SJCRH30 (cell line): ENCODE measurements around the gene LONRF3. TPM values are rescaled to one million over a fixed set of nuclear protein-coding genes. Genes with fewer than 3 reads are reported as not detected.
"Not testable (repeated sequence)": the region's sequence is repeated elsewhere in the genome, so short reads cannot be mapped to it uniquely, and the experiment has no call there.

Source experiments
- DNase-seq, 2 experiments: peaks; one replicate each; pipeline ENCODE4 v3.0.0-alpha.2; 2015 to 2020
- H3K27ac ChIP-seq: fragments of 250-450 bp; sonication (Bioruptor Pico); 2 replicates; pipeline ENCODE4 v1.5.1; 2020; ENCODE audit warnings: mild to moderate bottlenecking, moderate library complexity
- H3K27me3 ChIP-seq: fragments of 250-450 bp; sonication (Bioruptor Pico); 2 replicates; pipeline ENCODE4 v1.5.1; 2020; ENCODE audit warnings: mild to moderate bottlenecking, moderate library complexity
- H3K36me3 ChIP-seq: fragments of 250-450 bp; sonication (Bioruptor Pico); 2 replicates; pipeline ENCODE4 v1.5.1; 2020; ENCODE audit warnings: mild to moderate bottlenecking, moderate library complexity
- H3K4me1 ChIP-seq: fragments of 250-450 bp; sonication (Bioruptor Pico); 2 replicates; pipeline ENCODE4 v1.5.1; 2020; ENCODE audit warnings: mild to moderate bottlenecking, moderate library complexity
- H3K4me3 ChIP-seq: fragments of 250-450 bp; sonication (Bioruptor Pico); 2 replicates; pipeline ENCODE4 v1.5.1; 2020; ENCODE audit warnings: mild to moderate bottlenecking, moderate library complexity
- H3K9me3 ChIP-seq: fragments of 250-450 bp; sonication (Bioruptor Pico); replicated peaks from 2 replicates; pipeline ENCODE4 v1.5.1; 2020; ENCODE audit warnings: mild to moderate bottlenecking, moderate library complexity
- total RNA-seq: library from RNA; depleted of rRNA; stranded (reverse); fragments of >200 nt; shearing (Covaris generic); gene quantifications from 2 replicates; pipeline ENCODE4 v1.2.3, GENCODE V29; 2014

Gene LONRF3
- total RNA-seq, 1 experiment from 2014 or later: 22.9 TPM

- no peak for DNase-seq
- H3K27ac ChIP-seq: no peak overlapping the region
- H3K4me3 ChIP-seq: no peak overlapping the region
- peaks cover 48% of the 10 kb centered on the region for H3K36me3 ChIP-seq
- no peaks in the 10 kb centered on the region for H3K4me1 ChIP-seq
- H3K27me3 ChIP-seq: no peaks in the 10 kb centered on the region
- no peaks in the 10 kb centered on the region for H3K9me3 ChIP-seq
Observed at GRCh38 chrX:119007189-119007770, 32.9 kb downstream of the LONRF3 start.

DNA sequence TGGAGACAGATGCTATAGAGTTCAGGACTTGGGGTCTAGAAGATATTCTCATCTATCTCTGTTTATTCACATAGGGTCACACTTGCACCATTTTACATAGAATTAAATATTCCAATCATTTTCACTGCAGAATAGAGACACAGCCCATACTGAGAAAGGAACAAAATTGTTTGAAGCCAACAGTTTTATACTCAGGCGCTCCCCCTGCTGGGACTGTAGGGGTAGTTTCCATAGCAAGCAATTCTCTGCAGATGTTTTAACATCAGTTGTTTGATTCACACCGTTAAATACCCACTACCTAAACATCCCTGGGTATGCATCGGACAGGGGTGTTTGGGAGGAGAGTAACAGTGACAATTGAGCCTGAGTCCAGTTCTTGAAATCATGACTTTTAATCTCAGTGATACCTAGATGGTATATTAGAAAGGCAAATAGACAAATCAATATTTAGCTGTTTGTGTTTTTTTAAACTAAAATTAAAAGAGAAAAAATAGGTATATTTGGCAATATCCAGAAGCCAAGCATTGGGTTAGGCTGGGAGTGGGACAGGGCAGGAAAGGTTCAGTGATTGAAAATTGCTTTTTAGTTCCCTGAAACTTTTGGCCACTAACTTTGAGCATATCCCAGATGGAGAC is 33.8 kb downstream of the LONRF3 start:
- Histone ChIP-seq H3K36me3 (peaks cover 57% of the 10 kb centered on the region), H3K4me3 (no peak overlapping the region), H3K4me1 (no peaks in the 10 kb centered on the region), H3K27ac (no peak overlapping the region), H3K27me3 (no peaks in the 10 kb centered on the region), H3K9me3 (no peaks in the 10 kb centered on the region)
- peak in 1 of 2 experiments; percentile 50 for DNase-seq

- no peaks in the 10 kb centered on the region for H3K27me3 ChIP-seq
- DNase-seq: no peak
- no peaks in the 10 kb centered on the region for H3K9me3 ChIP-seq
- peaks cover 61% of the 10 kb centered on the region for H3K36me3 ChIP-seq
- no peaks in the 10 kb centered on the region for H3K4me1 ChIP-seq
- no peak overlapping the region for H3K4me3 ChIP-seq
- no peak overlapping the region for H3K27ac ChIP-seq
Observed at GRCh38 chrX:119009071-119009470, 34.7 kb downstream of the LONRF3 start.

DNA sequence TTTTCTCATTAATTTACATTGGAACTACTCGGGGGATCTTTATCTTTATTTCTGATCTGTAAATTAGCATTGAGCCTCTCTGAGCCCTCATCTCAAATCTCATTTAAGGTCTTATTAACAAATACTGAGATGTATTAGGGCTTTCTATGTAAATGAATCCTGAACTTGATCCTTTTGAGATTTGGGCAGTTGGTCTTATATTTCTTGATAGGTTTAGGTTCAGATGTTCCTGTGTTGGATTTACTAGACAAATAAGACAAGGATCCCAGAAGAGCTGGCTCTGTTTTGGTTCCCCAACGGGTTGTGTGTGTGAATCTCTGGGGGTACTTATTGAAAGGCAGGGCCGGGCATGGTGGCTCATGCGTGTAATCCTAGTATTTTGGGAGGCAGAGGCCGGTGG is 36.1 kb downstream of the LONRF3 start:
- Histone ChIP-seq H3K27ac (no peak overlapping the region), H3K36me3 (peaks cover 73% of the 10 kb centered on the region), H3K27me3 (no peaks in the 10 kb centered on the region), H3K4me3 (no peak overlapping the region), H3K4me1 (peaks cover 6% of the 10 kb centered on the region; the same call in 1 of the 2 replicates), H3K9me3 (no peaks in the 10 kb centered on the region)
- DNase-seq: no peak

DNA sequence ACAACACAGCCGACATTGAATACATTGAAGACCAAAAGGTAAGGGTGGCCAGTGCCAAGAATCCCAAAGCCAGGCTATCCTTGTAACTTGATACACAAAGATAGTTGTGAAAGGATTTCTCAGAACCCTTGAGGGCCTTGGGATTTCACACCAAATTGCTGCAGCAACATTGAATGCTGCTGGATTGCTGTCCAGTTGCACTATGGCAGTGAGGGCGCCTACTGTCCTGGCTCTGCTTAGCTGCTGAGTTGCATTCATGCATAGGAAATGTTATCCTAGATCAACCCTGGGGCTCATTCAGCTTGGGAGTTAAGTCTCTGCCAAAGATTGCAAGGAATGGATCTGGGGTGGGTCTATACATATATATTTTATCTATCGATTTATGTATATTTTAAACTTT is 38.7 kb downstream of the LONRF3 start:
- no peak overlapping the region for H3K27ac ChIP-seq
- H3K36me3 ChIP-seq: peaks cover 84% of the 10 kb centered on the region
- H3K9me3 ChIP-seq: no peaks in the 10 kb centered on the region
- H3K4me3 ChIP-seq: no peak overlapping the region
- no peaks in the 10 kb centered on the region for H3K27me3 ChIP-seq
- DNase-seq: no peak
- peaks cover 9% of the 10 kb centered on the region for H3K4me1 ChIP-seq

DNA sequence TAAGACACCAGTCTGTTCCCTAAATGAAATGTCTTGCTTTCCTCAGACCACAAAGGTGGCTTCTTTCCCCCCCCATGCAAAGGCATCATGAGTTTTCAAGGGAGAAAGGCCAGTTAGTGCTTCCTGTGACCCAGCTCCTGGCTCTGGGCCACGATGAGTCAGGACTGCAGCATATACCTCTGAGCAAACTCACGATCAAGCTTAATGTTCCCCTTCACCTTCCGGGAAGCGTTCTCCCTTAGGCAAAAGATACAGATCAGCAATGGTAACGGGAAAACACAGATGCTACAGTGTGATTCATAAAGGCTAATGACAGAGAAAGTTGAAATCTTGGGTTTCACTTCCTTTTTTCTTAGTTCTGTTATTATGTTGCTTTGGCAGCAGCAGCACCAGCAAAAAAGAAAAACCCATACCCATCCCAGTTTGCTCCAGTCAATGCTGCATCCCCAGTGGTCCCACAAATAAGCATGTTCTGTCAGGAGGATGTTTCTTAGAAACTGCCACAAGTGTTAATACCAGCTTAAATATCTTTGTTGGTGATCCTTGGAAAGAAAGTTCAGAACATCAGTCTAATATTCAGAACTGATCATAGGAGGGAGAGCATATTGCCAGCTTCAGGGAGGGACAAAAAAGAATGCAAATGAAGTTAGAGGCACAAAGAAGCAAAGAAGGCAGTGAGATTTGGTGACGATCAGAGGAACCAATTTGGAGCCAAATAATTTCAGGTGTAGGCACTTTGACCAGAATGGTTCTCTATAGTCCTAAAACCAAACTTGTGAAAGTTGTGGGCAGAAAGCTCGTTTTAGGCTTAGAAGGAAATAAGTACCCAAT is 41.2 kb downstream of the LONRF3 start:
- Histone ChIP-seq H3K9me3 (no peaks in the 10 kb centered on the region), H3K36me3 (peaks cover 77% of the 10 kb centered on the region), H3K4me1 (peaks cover 9% of the 10 kb centered on the region), H3K27ac (no peak overlapping the region), H3K4me3 (no peak overlapping the region), H3K27me3 (no peaks in the 10 kb centered on the region)
- peak; percentile 53 to 62 for DNase-seq

GRCh38 chrX:119017077-119017476 is 42.7 kb downstream of the LONRF3 start:
- Histone ChIP-seq H3K27me3 (no peaks in the 10 kb centered on the region), H3K4me3 (no peak overlapping the region), H3K4me1 (peaks cover 9% of the 10 kb centered on the region), H3K36me3 (peaks cover 67% of the 10 kb centered on the region), H3K27ac (no peak overlapping the region), H3K9me3 (no peaks in the 10 kb centered on the region)
- no peak for DNase-seq

GRCh38 chrX:119025900-119026299 is 51.5 kb downstream of the LONRF3 start:
- no peak overlapping the region for H3K4me3 ChIP-seq
- H3K27me3 ChIP-seq: no peaks in the 10 kb centered on the region
- no peak overlapping the region for H3K27ac ChIP-seq
- H3K36me3 ChIP-seq: no peaks in the 10 kb centered on the region; the same call in 1 of the 2 replicates
- no peak for DNase-seq
- no peaks in the 10 kb centered on the region for H3K9me3 ChIP-seq
- no peaks in the 10 kb centered on the region for H3K4me1 ChIP-seq

DNA sequence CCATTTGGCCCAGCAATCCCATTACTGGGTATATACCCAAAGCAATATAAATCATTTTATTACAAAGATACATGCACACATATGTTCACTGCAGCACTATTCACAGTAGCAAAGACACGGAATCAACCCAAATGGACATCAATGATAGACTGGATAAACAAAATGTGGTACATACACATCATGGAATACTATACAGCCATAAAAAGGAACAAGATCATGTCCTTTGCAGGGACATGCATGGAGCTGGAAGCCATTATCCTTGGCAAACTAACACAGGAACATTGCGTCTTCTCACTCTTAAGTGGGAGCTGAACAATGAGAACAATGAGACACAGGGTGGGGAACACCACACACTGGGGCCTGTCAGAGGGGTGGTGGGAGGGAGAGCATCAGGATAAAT is 51.9 kb downstream of the LONRF3 start:
- not testable (repeated sequence) for H3K27ac ChIP-seq, H3K4me1 ChIP-seq, H3K4me3 ChIP-seq, H3K27me3 ChIP-seq, H3K36me3 ChIP-seq, DNase-seq, H3K9me3 ChIP-seq

DNA sequence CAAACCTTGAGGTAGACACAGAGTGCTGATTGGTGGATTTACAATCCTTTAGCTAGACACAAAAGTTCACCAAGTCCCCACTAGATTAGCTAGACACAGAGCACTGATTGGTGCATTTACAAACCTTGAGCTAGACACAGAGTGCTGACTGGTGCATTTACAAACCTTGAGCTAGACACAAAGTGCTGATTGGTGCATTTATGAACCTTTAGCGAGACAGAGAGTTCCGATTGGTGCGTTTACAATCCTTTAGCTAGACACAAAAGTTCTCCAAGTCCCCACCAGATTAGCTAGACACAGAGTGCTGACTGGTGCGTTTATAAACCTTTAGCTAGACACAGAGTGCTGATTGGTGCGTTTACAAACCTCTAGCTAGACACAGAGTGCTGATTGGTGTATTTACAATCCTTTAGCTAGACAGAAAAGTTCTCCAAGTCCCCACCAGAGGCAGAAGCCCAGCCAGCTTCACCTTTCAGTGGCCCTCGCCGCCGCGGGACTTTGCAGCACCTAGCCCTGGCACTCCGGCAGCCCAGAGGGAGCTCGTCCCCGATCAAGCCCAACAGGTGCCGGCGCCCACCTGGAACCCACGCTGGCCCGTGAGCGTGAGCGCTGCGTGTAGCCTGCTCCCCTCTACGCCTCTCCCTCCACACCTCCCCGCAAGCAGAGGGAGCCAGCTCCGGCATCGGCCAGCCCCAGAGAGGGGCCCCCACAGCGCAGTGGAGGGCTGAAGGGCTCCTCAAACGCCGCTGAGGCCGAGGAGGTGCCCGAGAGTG is 53.7 kb downstream of the LONRF3 start:
- not testable (repeated sequence) for H3K4me1 ChIP-seq, H3K27me3 ChIP-seq, DNase-seq, H3K27ac ChIP-seq, H3K4me3 ChIP-seq, H3K9me3 ChIP-seq, H3K36me3 ChIP-seq

DNA sequence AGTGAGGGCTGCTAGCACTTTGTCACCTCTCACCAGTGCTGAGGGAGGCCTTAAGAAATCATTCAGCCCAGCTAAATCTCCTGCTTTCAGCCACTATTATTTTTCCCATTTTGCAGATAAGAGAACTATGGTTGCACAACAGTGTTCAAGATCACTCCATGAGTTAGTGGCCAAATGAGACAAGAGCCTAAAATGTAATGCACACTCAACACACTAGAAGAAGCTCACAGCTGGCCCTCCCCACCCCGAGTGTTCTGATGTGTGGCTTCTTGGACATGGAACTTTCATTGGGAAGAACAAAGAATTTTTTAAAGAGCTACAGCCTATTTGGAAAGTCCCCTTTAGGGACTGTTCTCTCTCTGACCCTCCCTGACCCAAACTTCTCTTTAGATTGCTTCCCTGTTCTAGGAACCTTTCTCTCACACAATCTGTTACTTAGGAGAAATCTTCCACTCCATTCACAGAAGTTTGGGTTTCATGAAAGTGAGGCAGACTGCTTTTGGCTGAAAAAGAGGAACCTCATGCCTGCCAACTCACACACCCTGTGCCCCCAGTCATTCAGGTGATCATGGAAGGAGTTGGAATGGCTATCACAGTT is 54.4 kb downstream of the LONRF3 start:
- H3K9me3 ChIP-seq: no peaks in the 10 kb centered on the region

DNA sequence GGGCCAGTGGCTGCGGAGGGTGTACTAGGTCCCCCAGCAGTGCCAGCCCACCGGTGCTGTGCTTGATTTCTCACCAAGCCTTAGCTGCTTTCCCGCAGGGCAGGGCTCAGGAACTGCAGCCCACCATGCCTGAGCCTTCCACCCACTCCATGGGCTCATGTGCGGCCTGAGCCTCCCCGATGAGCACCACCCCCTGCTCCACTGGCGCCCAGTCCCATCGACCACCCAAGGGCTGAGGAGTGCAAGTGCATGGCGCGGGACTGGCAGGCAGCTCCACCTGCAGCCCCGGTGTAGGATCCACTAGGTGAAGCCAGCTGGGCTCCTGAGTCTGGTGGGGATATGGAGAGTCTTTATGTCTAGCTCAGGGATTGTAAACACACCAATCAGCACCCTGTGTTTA is 55.2 kb downstream of the LONRF3 start:
- not testable (repeated sequence) for H3K4me1 ChIP-seq, H3K27me3 ChIP-seq, DNase-seq, H3K4me3 ChIP-seq, H3K27ac ChIP-seq, H3K36me3 ChIP-seq, H3K9me3 ChIP-seq

More for the DNA sequence above, 54.4 kb downstream of the LONRF3 start:
- Histone ChIP-seq H3K4me3 (no peak overlapping the region), H3K27me3 (no peaks in the 10 kb centered on the region), H3K27ac (no peak overlapping the region), H3K36me3 (no peaks in the 10 kb centered on the region), H3K4me1 (no peaks in the 10 kb centered on the region)
- DNase-seq: no peak

GRCh38 chrX:119030990-119031389 is 56.6 kb downstream of the LONRF3 start:
- Histone ChIP-seq H3K4me1 (no peaks in the 10 kb centered on the region), H3K36me3 (no peaks in the 10 kb centered on the region), H3K9me3 (no peaks in the 10 kb centered on the region), H3K4me3 (no peak overlapping the region), H3K27ac (no peak overlapping the region), H3K27me3 (no peaks in the 10 kb centered on the region)
- no peak for DNase-seq
